Medulla oblongata (tissue), 1 donor: ENCODE measurements around the gene VCY.
"Not testable (repeated sequence)": the region's sequence is repeated elsewhere in the genome, so short reads cannot be mapped to it uniquely, and the experiment has no call there.

Source experiments
- DNase-seq: peaks from one replicate; pipeline ENCODE4 v3.0.0-alpha.2; 2015; ENCODE audit errors: extremely low spot score

The VCY gene

DNA sequence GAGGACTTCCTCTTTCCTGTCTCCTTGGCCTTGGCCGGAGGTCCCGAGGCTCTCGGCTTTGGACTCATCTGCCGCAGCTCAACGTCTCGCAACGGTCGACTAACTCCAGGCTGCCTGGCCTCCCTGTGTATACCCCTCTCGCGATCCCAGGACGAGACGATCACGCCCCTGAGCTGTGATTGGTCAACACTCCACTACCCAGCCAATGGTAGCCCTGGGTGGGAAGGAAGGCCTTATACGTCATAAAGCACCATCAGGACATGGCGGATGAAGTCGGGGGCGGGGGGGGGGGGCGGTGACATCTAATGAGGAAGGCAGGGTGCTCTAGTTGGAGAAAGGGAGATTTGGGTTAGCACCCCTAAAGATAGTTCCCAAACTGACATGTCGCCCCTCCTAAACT lies at the start of gene VCY:
VCY (minus strand) TSS at position 101 of the 400 bp plus-strand sequence; CDS start at position 68, 33 bp downstream.
- not testable (repeated sequence) for DNase-seq

DNA sequence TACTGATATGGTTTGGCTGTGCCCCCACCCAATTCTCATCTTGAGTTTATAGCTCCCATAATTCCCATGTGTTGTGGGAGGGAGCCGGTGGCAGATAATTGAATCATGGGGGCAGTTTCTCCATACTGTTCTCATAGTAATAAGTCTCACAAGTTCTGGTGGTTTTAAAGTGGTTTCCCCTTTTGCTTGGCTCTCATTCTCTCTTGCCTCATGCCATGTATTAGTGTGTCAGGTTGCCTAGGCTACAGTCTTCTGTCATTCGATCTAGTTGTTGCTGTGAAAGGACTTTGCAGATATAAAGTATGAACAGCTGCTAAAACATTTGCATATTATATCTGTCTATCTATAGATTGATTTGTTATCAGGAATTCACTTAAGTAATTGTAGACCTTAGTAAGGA lies 44.1 kb upstream of the VCY start:
- not testable (repeated sequence) for DNase-seq

GRCh38 chrY:14011916-14012315 lies 25.6 kb upstream of the VCY start:
- DNase-seq = not testable (repeated sequence)

DNA sequence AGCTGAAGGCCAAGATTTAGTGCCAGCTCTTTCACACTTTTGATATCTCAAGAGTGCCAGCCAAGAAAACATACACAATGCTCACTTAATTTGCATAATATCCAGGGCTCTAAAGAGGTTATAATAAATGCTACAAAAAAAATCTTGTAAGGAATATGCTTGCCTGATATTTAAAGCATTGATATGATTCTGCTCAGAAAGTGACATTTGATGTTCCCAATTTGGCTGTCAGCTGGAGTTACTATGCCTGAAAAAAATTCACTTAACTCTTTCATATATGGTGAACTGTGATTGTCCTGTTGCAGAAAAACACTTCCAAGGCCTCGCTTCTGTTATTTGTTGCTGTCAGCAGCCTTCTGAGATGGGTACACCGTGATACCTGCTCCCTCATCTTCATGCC lies 43.9 kb downstream of the VCY start:
- not testable (repeated sequence) for DNase-seq
